WERI-Rb-1 (cell line): ENCODE data around the gene S100A12.

Experiments
- DNase-seq: peaks from one replicate; pipeline ENCODE4 v3.0.0-alpha.2; 2020
- H3K27ac ChIP-seq: fragments of 250-450 bp; sonication (Bioruptor Pico); 2 replicates; pipeline ENCODE4 v1.5.1; 2020; ENCODE audit warnings: mild to moderate bottlenecking, moderate library complexity
- H3K27me3 ChIP-seq: fragments of 250-450 bp; sonication (Bioruptor Pico); 2 replicates; pipeline ENCODE4 v1.5.1; 2021; ENCODE audit warnings: mild to moderate bottlenecking, low read depth, moderate library complexity; ENCODE audit not compliant: insufficient read depth, severe bottlenecking
- H3K36me3 ChIP-seq: fragments of 250-450 bp; sonication (Bioruptor Pico); 2 replicates; pipeline ENCODE4 v1.5.1; 2020; ENCODE audit warnings: mild to moderate bottlenecking, moderate library complexity
- H3K4me3 ChIP-seq: 2 replicates; pipeline ENCODE4 v1.5.1; 2011; ENCODE audit warnings: low read depth, mild to moderate bottlenecking, control low read depth, low read length
- H3K9me3 ChIP-seq: fragments of 250-450 bp; sonication (Bioruptor Pico); 2 replicates; pipeline ENCODE4 v1.5.1; 2021; ENCODE audit warnings: mild to moderate bottlenecking, moderate library complexity; ENCODE audit not compliant: severe bottlenecking
- TF ChIP-seq, protein P1 (sequence below): IDR thresholded peaks from 2 replicates; pipeline ENCODE4 v1.5.1; 2011; ENCODE audit warnings: low read depth, mild to moderate bottlenecking, control low read depth, inconsistent platforms, low read length

S100A12 gene

DNA sequence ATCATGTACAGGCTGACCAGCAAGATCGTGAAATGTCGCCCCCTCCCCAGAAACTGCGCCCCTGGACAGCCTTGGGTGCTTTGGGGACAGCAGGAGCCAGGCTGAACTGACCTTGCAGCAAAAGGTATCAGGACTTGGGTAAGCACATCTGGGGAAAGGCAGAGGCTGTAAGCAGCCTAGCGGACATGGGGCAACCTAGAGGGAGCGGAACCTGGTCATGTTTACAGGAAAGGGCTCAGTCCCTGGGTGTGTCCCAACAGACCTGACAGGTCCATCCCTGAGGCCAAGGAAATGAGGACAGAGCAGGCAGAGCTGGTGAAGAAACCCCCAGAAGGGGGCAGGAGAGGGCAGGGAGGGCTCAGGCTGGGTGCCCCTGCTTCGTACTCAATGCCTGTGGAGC, 18.5 kb upstream of the S100A12 start:
- peak; percentile 47 for DNase-seq
- TF ChIP-seq, protein P1, sequence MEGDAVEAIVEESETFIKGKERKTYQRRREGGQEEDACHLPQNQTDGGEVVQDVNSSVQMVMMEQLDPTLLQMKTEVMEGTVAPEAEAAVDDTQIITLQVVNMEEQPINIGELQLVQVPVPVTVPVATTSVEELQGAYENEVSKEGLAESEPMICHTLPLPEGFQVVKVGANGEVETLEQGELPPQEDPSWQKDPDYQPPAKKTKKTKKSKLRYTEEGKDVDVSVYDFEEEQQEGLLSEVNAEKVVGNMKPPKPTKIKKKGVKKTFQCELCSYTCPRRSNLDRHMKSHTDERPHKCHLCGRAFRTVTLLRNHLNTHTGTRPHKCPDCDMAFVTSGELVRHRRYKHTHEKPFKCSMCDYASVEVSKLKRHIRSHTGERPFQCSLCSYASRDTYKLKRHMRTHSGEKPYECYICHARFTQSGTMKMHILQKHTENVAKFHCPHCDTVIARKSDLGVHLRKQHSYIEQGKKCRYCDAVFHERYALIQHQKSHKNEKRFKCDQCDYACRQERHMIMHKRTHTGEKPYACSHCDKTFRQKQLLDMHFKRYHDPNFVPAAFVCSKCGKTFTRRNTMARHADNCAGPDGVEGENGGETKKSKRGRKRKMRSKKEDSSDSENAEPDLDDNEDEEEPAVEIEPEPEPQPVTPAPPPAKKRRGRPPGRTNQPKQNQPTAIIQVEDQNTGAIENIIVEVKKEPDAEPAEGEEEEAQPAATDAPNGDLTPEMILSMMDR, result peak; percentile 77
- Histone ChIP-seq H3K9me3 (no peaks in the 10 kb centered on the region), H3K27me3 (peaks cover 100% of the 10 kb centered on the region), H3K27ac (no peak overlapping the region), H3K36me3 (no peaks in the 10 kb centered on the region), H3K4me3 (no peak overlapping the region)

DNA sequence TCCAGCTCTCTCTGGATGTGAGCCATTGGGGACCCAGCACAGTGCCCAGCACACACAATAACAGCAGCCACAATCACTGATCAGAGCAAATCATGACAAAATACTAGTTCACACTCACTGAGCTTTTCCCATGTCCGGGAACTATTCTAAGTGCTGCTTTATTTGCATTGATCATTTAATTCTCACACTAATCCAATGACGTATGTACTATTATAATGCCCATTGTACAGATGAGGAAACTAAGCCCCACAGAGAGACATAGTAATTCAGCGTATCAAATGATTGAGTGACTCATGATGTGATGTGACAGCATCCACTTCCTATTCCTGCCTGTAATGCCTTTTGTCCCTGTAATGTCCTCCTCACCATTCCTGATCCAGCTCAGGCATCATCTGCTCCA, 17.4 kb upstream of the S100A12 start:
- no peak for DNase-seq
- H3K27me3 ChIP-seq, result peaks cover 97% of the 10 kb centered on the region
- H3K9me3 ChIP-seq, result no peaks in the 10 kb centered on the region
- TF ChIP-seq, protein P1, result no peak
- H3K4me3 ChIP-seq, result no peak overlapping the region
- H3K27ac ChIP-seq, result no peak overlapping the region
- no peaks in the 10 kb centered on the region for H3K36me3 ChIP-seq

DNA sequence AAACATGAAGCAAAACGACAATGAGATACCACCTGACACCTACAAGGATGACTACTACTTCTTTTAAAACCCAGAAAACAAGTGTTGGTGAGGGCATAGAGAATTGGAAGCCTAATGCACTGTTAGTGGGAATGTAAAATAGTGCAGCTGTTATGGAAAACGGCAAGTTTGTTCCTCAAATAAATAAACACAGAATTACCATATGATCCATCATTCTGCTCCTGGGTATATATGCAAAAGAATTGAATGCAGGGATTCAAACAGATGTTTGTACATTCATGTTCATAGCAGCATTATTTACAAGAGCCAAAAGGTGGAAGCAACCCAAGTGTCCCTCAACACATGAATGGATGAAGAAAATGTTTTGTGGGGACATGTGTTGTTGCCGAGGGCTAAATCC, 16.8 kb upstream of the S100A12 start:
- H3K9me3 ChIP-seq, result no peaks in the 10 kb centered on the region
- TF ChIP-seq, protein P1, result no peak
- H3K27ac ChIP-seq, result no peak overlapping the region
- no peaks in the 10 kb centered on the region for H3K36me3 ChIP-seq
- no peak for DNase-seq
- no peak overlapping the region for H3K4me3 ChIP-seq
- H3K27me3 ChIP-seq, result peaks cover 97% of the 10 kb centered on the region

DNA sequence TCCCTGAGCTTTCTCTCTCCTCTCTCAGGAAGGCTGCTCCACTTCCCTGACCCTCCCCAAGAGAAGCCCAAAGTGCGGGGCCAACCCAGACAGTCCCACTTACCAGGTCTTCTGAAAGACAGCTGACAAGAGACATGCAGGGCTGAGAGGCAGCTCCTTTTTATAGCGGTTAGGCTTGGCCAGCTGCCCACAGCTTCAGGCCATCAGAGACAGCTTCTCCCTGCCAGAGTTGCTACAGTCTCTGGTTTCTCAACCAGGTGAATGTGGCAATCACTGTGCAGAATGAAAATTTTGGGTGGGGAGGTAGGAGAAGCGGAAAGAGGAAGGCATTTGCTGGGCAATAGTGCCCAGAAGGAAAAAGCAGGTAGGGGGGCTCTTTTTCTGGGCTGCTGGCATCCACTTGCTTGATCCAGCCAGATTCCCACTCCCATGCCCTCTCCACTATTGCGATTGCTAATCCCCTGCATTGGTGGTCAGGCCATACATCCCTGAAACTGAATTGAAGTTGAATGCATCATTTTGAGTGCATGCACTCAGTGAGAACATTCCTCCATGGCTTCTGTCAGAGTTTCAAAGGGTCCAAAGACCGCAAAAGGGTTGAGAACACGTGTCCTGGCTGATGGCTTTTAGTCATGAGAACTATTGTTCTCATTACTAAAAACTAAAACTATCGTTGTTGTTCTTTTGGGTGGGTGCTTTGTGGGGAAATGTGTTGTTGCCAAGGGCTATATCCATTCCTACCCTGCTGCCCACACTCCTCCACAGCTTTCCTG, 15.7 kb upstream of the S100A12 start, which contains the start of gene S100A8:
S100A8 (minus strand) TSS at position 136 of the 773 bp plus-strand sequence. CDS start 538 bp downstream, outside the sequence.
- TF ChIP-seq, protein P1, result no peak
- DNase-seq, result peak; percentile 6
- peaks cover 97% of the 10 kb centered on the region for H3K27me3 ChIP-seq
- no peaks in the 10 kb centered on the region for H3K36me3 ChIP-seq
- H3K9me3 ChIP-seq, result no peaks in the 10 kb centered on the region
- H3K4me3 ChIP-seq, result no peak within 1 kb of the TSS
- H3K27ac ChIP-seq, result no peak within 1 kb of the TSS

DNA sequence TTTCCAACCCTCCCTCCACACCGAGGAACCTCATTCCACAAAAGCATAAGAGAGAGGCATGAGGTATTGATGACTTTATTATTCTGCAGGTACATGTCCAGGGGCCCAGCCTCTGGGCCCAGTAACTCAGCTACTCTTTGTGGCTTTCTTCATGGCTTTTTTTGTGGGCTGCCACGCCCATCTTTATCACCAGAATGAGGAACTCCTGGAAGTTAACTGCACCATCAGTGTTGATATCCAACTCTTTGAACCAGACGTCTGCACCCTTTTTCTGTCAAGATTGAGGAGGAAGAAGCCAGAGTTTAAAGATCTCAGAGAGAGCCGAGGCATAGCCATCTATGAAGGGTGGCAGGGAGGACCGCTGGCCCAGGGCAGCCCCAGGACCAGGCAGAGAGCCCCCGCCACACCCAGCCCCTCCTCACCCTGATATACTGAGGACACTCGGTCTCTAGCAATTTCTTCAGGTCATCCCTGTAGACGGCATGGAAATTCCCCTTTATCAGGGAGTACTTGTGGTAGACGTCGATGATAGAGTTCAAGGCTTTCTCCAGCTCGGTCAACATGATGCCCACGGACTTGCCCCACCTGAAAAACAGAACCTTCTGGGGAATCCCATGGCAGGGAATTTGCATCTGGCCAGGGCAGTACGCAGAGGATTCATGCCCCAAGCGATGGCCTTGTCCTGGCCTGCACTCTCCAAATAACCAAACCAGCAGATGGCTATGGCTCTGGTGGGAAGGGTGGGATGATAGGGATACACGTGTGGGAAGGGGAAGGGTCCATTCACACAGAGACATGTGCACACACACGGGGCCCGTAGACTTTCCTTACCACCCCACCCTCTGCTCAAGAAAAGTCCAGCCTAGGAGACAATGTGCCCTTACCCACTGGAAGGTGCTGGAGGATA, 14.8 kb upstream of the S100A12 start:
- Histone ChIP-seq H3K27me3 (peaks cover 97% of the 10 kb centered on the region), H3K4me3 (no peak overlapping the region), H3K27ac (no peak overlapping the region), H3K9me3 (no peaks in the 10 kb centered on the region), H3K36me3 (no peaks in the 10 kb centered on the region)
- DNase-seq, result peak; percentile 5
- TF ChIP-seq, protein P1, result no peak
